Right atrium auricular region (tissue), 2 donors: ENCODE measurements around the gene NEDD8. TPM values are rescaled to one million over a fixed set of nuclear protein-coding genes. Genes with fewer than 3 reads are reported as not detected.

Experiments used
- DNase-seq: peaks from one replicate; pipeline ENCODE4 v3.0.0-alpha.2; 2019; ENCODE audit warnings: low spot score
- H3K27ac ChIP-seq, 2 donors: fragments of 200-600 bp; sonication (generic); 1 replicate in 1 of 2; 2 replicates in 1 of 2; pipeline ENCODE4 v1.5.1; 2016 to 2019
- H3K27me3 ChIP-seq, 2 donors: fragments of 200-600 bp; sonication (generic); one replicate each; pipeline versions ENCODE4 v1.5.1 to v1.6.0; 2017 to 2019
- H3K36me3 ChIP-seq: fragments of 200-600 bp; sonication (generic); one replicate; pipeline ENCODE4 v1.5.1; 2016
- H3K4me1 ChIP-seq, 2 donors: fragments of 200-600 bp; sonication (generic); one replicate each; pipeline versions ENCODE4 v1.5.1 to v1.6.0; 2017 to 2019
- H3K4me3 ChIP-seq, 2 donors: fragments of 200-600 bp; sonication (generic); 1 replicate in 1 of 2; 2 replicates in 1 of 2; pipeline ENCODE4 v1.5.1; 2017 to 2019; ENCODE audit warnings: mild to moderate bottlenecking in 1 of 2, moderate library complexity in 1 of 2
- H3K9me3 ChIP-seq, 2 donors: fragments of 200-600 bp; sonication (generic); one replicate each; pipeline ENCODE4 v1.5.1; 2019
- CTCF ChIP-seq, 2 donors: fragments of 200-600 bp; sonication (generic); IDR thresholded peaks; one replicate each; pipeline ENCODE4 v1.5.1; 2019; ENCODE audit warnings: antibody characterized with exemption in 2 of 2
- total RNA-seq, 2 donors: library from RNA; depleted of rRNA; stranded (reverse); fragments of >200 nt; gene quantifications; one replicate each; pipeline ENCODE4 v1.1.0, GENCODE V29; 2016

Gene NEDD8
- total RNA-seq, 2 donors from 2014 or later, result 184 to 206 TPM

DNA sequence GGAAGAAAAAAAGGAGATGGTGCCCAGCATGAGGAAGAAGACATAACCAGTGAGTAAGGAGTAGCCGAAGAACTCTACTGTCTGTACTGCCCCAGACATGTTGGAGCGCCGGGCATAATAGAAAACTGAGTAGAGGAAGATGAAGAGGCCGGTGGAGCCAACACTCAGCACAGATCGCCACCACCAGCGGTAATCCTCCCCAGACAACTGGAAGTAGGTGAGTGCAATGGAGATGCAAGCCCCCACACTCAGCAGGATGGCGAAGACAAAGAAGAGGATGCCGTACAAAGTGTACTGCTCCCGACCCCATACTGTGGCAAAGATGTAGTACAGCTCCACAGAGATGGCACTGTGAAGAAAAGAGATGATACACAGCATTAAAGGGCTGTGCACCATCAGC is 42.7 kb downstream of the NEDD8 start:
- no peak for DNase-seq
- peaks cover 19% of the 10 kb centered on the region for H3K36me3 ChIP-seq
- peaks cover 0 to 26% of the 10 kb centered on the region in 2 donors for H3K4me1 ChIP-seq
- H3K27ac ChIP-seq, result no peak overlapping the region
- H3K27me3 ChIP-seq, result no peaks in the 10 kb centered on the region
- H3K9me3 ChIP-seq, result no peaks in the 10 kb centered on the region
- TF ChIP-seq CTCF (IDR thresholded peaks at IDR 0.05), result no peak
- H3K4me3 ChIP-seq, result no peak overlapping the region

DNA sequence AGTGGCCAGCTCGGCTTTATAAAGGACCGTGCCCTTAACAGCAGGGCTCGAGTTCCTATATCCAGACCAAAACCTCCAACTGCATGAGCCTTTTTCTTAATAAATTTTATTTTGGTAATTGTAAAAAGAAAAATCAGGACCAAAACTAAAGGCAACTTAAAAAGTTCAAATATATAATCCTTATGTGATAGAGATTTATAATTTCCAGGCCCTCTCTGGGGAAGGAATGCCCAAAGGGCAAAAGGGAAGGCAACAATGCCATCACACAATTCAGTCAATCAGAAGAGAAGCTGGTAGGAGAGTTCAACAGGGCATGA is 43.1 kb downstream of the NEDD8 start:
- DNase-seq, result no peak
- Histone ChIP-seq H3K4me3 (peak overlapping the region in 1 of 2 donors; percentile 78), H3K36me3 (peaks cover 23% of the 10 kb centered on the region), H3K27ac (peak overlapping the region; percentile 16 to 31), H3K9me3 (no peaks in the 10 kb centered on the region), H3K4me1 (peaks cover 0 to 21% of the 10 kb centered on the region in 2 donors), H3K27me3 (no peaks in the 10 kb centered on the region)
- TF ChIP-seq CTCF (IDR thresholded peaks at IDR 0.05), result no peak

- H3K27ac ChIP-seq, result peak within 1 kb of the TSS; percentile 61 to 64
- H3K4me3 ChIP-seq, result peak within 1 kb of the TSS; percentile 66 to 78
- H3K36me3 ChIP-seq, result peaks cover 29% of the 10 kb centered on the region
- peak; percentile 98 for DNase-seq
- TF ChIP-seq CTCF (IDR thresholded peaks at IDR 0.05), result no peak
- H3K9me3 ChIP-seq, result no peaks in the 10 kb centered on the region
- peaks cover 0 to 19% of the 10 kb centered on the region in 2 donors for H3K4me1 ChIP-seq
- H3K27me3 ChIP-seq, result no peaks in the 10 kb centered on the region
Observed at GRCh38 chr14:24188251-24189058, 43.7 kb downstream of the NEDD8 start, which contains the start of gene IPO4. Gene IPO4, minus strand, starts transcription at chr14:24188816. Its CDS starts 29 bp downstream, at chr14:24188787.

- no peak for DNase-seq
- no peaks in the 10 kb centered on the region for H3K9me3 ChIP-seq
- no peaks in the 10 kb centered on the region for H3K27me3 ChIP-seq
- TF ChIP-seq CTCF (IDR thresholded peaks at IDR 0.05), result no peak
- H3K36me3 ChIP-seq, result peaks cover 33% of the 10 kb centered on the region
- H3K4me3 ChIP-seq, result peak overlapping the region in 1 of 2 donors; percentile 78
- H3K27ac ChIP-seq, result peak overlapping the region in 1 of 2 donors; percentile 64
- H3K4me1 ChIP-seq, result peaks cover 0 to 19% of the 10 kb centered on the region in 2 donors
Observed at GRCh38 chr14:24187539-24187915, 44.6 kb downstream of the NEDD8 start.

- Histone ChIP-seq H3K27ac (no peak overlapping the region), H3K4me3 (no peak overlapping the region), H3K4me1 (peaks cover 0 to 19% of the 10 kb centered on the region in 2 donors), H3K9me3 (no peaks in the 10 kb centered on the region), H3K27me3 (no peaks in the 10 kb centered on the region), H3K36me3 (peaks cover 33% of the 10 kb centered on the region)
- no peak for TF ChIP-seq CTCF (IDR thresholded peaks at IDR 0.05)
- no peak for DNase-seq
Observed at GRCh38 chr14:24186831-24187538, 45.2 kb downstream of the NEDD8 start.
